Calu3 (cell line): ENCODE results near the gene TMEM234. TPM values are rescaled to one million over a fixed set of nuclear protein-coding genes. Genes with fewer than 3 reads are reported as not detected.

Experiments used
- BruUV-seq: library from RNA; stranded (reverse); fragments of 400-500 nt; replicated peaks from 2 replicates; lab custom pipeline; 2021; lab: Mats Ljungman, UMichigan
- CTCF ChIA-PET: fragments of 300-600 bp; sonication (Branson Sonifier 250); formaldehyde crosslinking; loops from one replicate; lab custom pipeline; 2022; ENCODE audit warnings: antibody characterized with exemption; lab: Charles Lee
- DNase-seq: peaks from one replicate; pipeline ENCODE4 v3.0.0; 2022
- H3K27ac Mint-ChIP-seq: one replicate; pipeline ENCODE4 v1.8.0; 2022; ENCODE audit warnings: mixed read lengths; ENCODE audit not compliant: unreplicated experiment
- H3K27me3 Mint-ChIP-seq: one replicate; pipeline ENCODE4 v1.8.0; 2022; ENCODE audit warnings: mixed read lengths; ENCODE audit not compliant: unreplicated experiment
- H3K36me3 Mint-ChIP-seq: one replicate; pipeline ENCODE4 v1.8.0; 2022; ENCODE audit warnings: mild to moderate bottlenecking, moderate library complexity, mixed read lengths; ENCODE audit not compliant: insufficient read depth, unreplicated experiment
- H3K4me1 Mint-ChIP-seq: one replicate; pipeline ENCODE4 v1.8.0; 2022; ENCODE audit warnings: mild to moderate bottlenecking, low read depth, mixed read lengths; ENCODE audit not compliant: unreplicated experiment
- H3K4me3 Mint-ChIP-seq: one replicate; pipeline ENCODE4 v1.8.0; 2022; ENCODE audit warnings: mild to moderate bottlenecking, low read depth, moderate library complexity, mixed read lengths; ENCODE audit not compliant: unreplicated experiment
- H3K9me3 Mint-ChIP-seq: one replicate; pipeline ENCODE4 v1.8.0; 2022; ENCODE audit warnings: low read depth, mixed read lengths; ENCODE audit not compliant: unreplicated experiment
- CTCF ChIP-seq: fragments of 200-600 bp; IDR thresholded peaks from one replicate; pipeline ENCODE4 v1.8.0; 2022; ENCODE audit warnings: antibody characterized with exemption; ENCODE audit not compliant: unreplicated experiment
- intact Hi-C: fragments of 100-400 bp; cut with micrococcal nuclease; formaldehyde crosslinking; loops from one replicate; pipeline ENCODE4 v1.10.0; 2022; ENCODE audit not compliant: unreplicated experiment
- total RNA-seq: library from RNA; stranded (reverse); gene quantifications from 2 replicates; pipeline ENCODE4 v1.2.3, GENCODE V29; 2022

Gene TMEM234
- total RNA-seq, 1 experiment from 2014 or later = 35.5 TPM

- CTCF ChIA-PET = interaction anchor here (0.6 to 0.9 kb wide), 4 partner anchors 10 to 70 kb away, joined by 3 read pairs; no protein-coding TSS in a partner anchor
Measured at GRCh38 chr1:32255072-32256071, 33.2 kb upstream of the TMEM234 start.

DNA sequence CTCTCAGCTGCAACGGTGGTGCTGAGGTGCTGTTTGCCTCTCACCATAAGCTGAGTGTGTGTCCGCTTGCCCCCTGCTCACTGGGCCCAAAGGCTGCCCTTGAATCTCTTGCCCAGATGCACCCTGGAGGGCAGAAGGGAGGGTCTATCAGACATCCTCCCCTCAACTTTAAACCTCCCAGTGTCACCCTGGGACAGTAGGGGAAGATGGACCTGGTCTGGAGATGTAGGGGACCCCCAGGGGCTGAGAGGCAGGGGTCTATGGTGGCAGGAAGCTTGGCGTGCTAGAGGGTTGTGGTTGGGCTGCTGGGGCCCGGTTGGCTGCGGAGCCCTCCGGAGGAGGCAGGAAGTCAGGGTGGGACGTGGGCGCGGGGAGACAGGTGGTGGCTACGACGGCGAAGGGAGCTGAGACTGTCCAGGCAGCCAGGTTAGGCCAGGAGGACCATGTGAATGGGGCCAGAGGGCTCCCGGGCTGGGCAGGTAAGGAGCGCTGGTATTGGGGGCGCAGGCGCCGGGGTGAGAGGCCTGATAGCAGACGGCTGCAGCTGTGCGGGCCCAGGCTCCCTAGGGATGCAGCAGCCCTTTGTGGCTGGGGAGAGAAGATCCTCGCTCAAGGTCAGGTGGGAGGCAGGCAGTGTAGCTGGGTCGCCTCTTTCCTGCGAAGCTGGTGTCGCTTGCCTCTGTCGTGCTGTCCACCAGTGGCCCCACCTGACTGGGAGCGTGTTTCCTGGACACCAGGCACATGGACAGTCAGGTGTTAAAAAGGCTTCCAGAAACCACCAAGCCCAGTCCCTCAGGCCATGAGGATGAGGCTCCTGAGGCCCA, 29.0 kb upstream of the TMEM234 start, which contains the start of gene LCK:
Gene LCK (plus strand): TSS at position 373 of the 824 bp plus-strand sequence. CDS start 23,065 bp downstream, outside the sequence.
- Mint-ChIP-seq H3K4me1 (peaks cover 9% of the 10 kb centered on the region), H3K27me3 (no peaks in the 10 kb centered on the region), H3K9me3 (no peaks in the 10 kb centered on the region), H3K36me3 (no peaks in the 10 kb centered on the region), H3K4me3 (no peak within 1 kb of the TSS), H3K27ac (no peak within 1 kb of the TSS)
- DNase-seq = no peak
- CTCF ChIA-PET = interaction anchor here (0.6 to 1.2 kb wide), 3 partner anchors 10 to 71 kb away, joined by 3 to 8 read pairs (median 3); no protein-coding TSS in a partner anchor
- BruUV-seq = no TSS peak
- TF ChIP-seq CTCF = no peak
- intact Hi-C loops = no loop called here

More at GRCh38 chr1:32255072-32256071, 33.2 kb upstream of the TMEM234 start:
- Mint-ChIP-seq H3K9me3 (no peaks in the 10 kb centered on the region), H3K27ac (no peak overlapping the region), H3K27me3 (no peaks in the 10 kb centered on the region), H3K4me1 (peaks cover 4% of the 10 kb centered on the region), H3K4me3 (no peak overlapping the region), H3K36me3 (no peaks in the 10 kb centered on the region)
- no TSS peak for BruUV-seq
- intact Hi-C loops = no loop called here
- DNase-seq = no peak
- TF ChIP-seq CTCF = no peak

- Mint-ChIP-seq H3K9me3 (no peaks in the 10 kb centered on the region), H3K27ac (no peak overlapping the region), H3K4me1 (peaks cover 9% of the 10 kb centered on the region), H3K4me3 (no peak overlapping the region), H3K27me3 (no peaks in the 10 kb centered on the region), H3K36me3 (no peaks in the 10 kb centered on the region)
- CTCF ChIA-PET = interaction anchor here (0.6 to 1.2 kb wide), 2 partner anchors 9 to 72 kb away, joined by 3 read pairs; no protein-coding TSS in a partner anchor
- BruUV-seq = no TSS peak
- TF ChIP-seq CTCF = no peak
- DNase-seq = no peak
- intact Hi-C loops = loop anchor here (10.0 kb wide), 1 partner anchor 45 kb away; the partner anchor contains the start of gene HDAC1
Measured at GRCh38 chr1:32249831-32250525, 27.8 kb upstream of the TMEM234 start.
